ENCODE measurements around the gene PA2G4.
A peak's percentile ranks its signal among the peaks of the same experiment; 100 is the strongest.

DNA sequence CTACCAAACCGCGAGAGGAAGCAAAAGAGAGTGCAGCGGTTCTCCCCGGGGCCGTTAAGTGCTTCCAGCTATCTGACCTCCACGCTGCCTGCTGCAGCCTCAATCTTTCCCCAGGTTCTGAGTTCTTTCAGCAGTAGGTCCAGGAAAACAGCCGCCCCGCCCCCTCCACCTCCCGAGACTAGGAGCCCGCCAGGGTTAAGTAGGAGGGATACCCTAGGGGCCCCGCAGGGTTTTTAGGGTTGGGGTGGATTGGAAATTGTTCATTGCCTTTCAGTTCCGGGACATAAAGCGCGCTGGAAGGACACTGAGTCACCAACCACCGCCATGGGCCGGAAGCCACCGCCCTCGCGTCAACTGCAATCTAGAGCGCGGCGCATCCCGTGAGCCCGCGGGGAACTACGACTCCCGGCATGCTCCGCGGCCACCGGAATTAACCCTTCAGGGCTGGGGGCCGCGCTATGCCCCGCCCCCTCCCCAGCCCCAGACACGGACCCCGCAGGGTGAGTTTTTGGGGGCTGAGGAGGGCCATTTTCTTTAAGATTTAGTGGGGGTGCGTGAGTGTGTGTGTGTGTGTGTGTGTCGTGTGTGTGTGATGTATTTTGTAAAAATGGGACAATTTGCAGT lies 47.9 kb downstream of the PA2G4 start, which contains the start of gene MYL6B:
- TF ChIP-seq, protein P1, sequence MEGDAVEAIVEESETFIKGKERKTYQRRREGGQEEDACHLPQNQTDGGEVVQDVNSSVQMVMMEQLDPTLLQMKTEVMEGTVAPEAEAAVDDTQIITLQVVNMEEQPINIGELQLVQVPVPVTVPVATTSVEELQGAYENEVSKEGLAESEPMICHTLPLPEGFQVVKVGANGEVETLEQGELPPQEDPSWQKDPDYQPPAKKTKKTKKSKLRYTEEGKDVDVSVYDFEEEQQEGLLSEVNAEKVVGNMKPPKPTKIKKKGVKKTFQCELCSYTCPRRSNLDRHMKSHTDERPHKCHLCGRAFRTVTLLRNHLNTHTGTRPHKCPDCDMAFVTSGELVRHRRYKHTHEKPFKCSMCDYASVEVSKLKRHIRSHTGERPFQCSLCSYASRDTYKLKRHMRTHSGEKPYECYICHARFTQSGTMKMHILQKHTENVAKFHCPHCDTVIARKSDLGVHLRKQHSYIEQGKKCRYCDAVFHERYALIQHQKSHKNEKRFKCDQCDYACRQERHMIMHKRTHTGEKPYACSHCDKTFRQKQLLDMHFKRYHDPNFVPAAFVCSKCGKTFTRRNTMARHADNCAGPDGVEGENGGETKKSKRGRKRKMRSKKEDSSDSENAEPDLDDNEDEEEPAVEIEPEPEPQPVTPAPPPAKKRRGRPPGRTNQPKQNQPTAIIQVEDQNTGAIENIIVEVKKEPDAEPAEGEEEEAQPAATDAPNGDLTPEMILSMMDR (IDR thresholded peaks at IDR 0.05), result no peak
- peak; percentile 7 for TF ChIP-seq POLR2A (IDR thresholded peaks at IDR 0.05)
